ENCODE measurements around the gene EXO1.

Gene EXO1

GRCh38 chr1:241834733-241835377 is 13.1 kb upstream of the EXO1 start:
- peak; percentile 37 for TF ChIP-seq CTCF (IDR thresholded peaks at IDR 0.05; ENCODE audit: insufficient read depth, low read depth, low read length, missing control alignments)
- DNase-seq (ENCODE audit: low read depth), result no peak
- H3K4me3 ChIP-seq (ENCODE audit: low read depth, low read length), result no peak overlapping the region

GRCh38 chr1:241836941-241837340 is 11.1 kb upstream of the EXO1 start:
- TF ChIP-seq CTCF (IDR thresholded peaks at IDR 0.05; ENCODE audit: insufficient read depth, low read depth, low read length, missing control alignments), result no peak
- no peak for DNase-seq (ENCODE audit: low read depth)
- no peak overlapping the region for H3K4me3 ChIP-seq (ENCODE audit: low read depth, low read length)

GRCh38 chr1:241837416-241837815 is 10.6 kb upstream of the EXO1 start:
- TF ChIP-seq CTCF (IDR thresholded peaks at IDR 0.05; ENCODE audit: insufficient read depth, low read depth, low read length, missing control alignments), result no peak
- no peak overlapping the region for H3K4me3 ChIP-seq (ENCODE audit: low read depth, low read length)
- no peak for DNase-seq (ENCODE audit: low read depth)

- no peak overlapping the region for H3K4me3 ChIP-seq (ENCODE audit: low read depth, low read length)
- DNase-seq (ENCODE audit: low read depth), result no peak
- no peak for TF ChIP-seq CTCF (IDR thresholded peaks at IDR 0.05; ENCODE audit: insufficient read depth, low read depth, low read length, missing control alignments)
Measured at GRCh38 chr1:241837901-241838300, 10.1 kb upstream of the EXO1 start.

- DNase-seq (ENCODE audit: low read depth), result no peak
- no peak for TF ChIP-seq CTCF (IDR thresholded peaks at IDR 0.05; ENCODE audit: insufficient read depth, low read depth, low read length, missing control alignments)
- H3K4me3 ChIP-seq (ENCODE audit: low read depth, low read length), result no peak overlapping the region
Measured at GRCh38 chr1:241838897-241839296, 9.1 kb upstream of the EXO1 start.

GRCh38 chr1:241839369-241839979 is 8.5 kb upstream of the EXO1 start:
- no peak overlapping the region for H3K4me3 ChIP-seq (ENCODE audit: low read depth, low read length)
- no peak for TF ChIP-seq CTCF (IDR thresholded peaks at IDR 0.05; ENCODE audit: insufficient read depth, low read depth, low read length, missing control alignments)
- DNase-seq (ENCODE audit: low read depth), result peak; percentile 33

- H3K4me3 ChIP-seq (ENCODE audit: low read depth, low read length), result no peak overlapping the region
- DNase-seq (ENCODE audit: low read depth), result no peak
- TF ChIP-seq CTCF (IDR thresholded peaks at IDR 0.05; ENCODE audit: insufficient read depth, low read depth, low read length, missing control alignments), result no peak
Measured at GRCh38 chr1:241840164-241840563, 7.8 kb upstream of the EXO1 start.

All from GM12865 (cell line).